Nasal cavity respiratory epithelium epithelial cell of viscerocranial mucosa (primary cell): ENCODE data around the gene TEX55. TPM values are rescaled to one million over a fixed set of nuclear protein-coding genes. Genes with fewer than 3 reads are reported as not detected.

Experiments used
- total RNA-seq: library from RNA; depleted of rRNA; stranded (reverse); fragments of >200 nt; gene quantifications from 2 replicates; pipeline ENCODE4 v1.2.3, GENCODE V29; 2014

The TEX55 gene
- total RNA-seq, result not detected in 2 replicates

GRCh38 chr3:119145500-119146167, at the start of gene TEX55:
TEX55 (plus strand) TSS chr3:119146165; CDS start chr3:119146190, 25 bp downstream.

GRCh38 chr3:119173325-119173724, 27.4 kb downstream of the TEX55 start, which contains the start of gene UPK1B:
UPK1B (plus strand) TSS chr3:119173598; CDS start chr3:119186742, 13,144 bp downstream.

Other genes with a start within 250 kb of the TEX55 start
- gene IGSF11, start 111.3 kb upstream of the TEX55 start, total RNA-seq, result under 0.01 and 0.21 TPM in 2 replicates
- gene UPK1B, start 27.4 kb downstream of the TEX55 start, total RNA-seq, result 6.5 and 20.1 TPM in 2 replicates
- 31.1 and 56.4 TPM in 2 replicates for gene B4GALT4, start 94.7 kb downstream of the TEX55 start, total RNA-seq
- under 0.01 and 0.85 TPM in 2 replicates for gene ARHGAP31, start 148.2 kb downstream of the TEX55 start, total RNA-seq